ENCODE measurements around the gene IGF2.

IGF2 gene

DNA sequence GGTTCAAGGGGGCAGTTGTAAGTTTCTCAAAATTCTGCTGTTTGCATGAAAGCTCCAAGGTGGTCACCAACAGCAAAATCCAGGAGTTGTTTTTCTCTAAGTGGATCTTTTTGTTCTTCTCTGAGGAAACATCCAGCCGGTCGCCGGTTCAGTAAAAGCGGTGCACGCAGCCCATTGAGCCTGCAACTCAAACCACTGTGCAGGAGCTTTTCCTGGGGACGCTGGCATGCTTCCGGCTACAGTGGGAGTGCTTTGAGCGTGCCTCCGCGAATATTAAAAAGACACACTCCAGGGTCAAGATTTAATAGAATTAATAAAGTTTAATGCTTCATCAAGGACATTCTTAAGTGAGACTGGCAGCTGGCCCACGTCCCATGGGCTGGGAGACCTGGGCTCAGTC is 25.4 kb downstream of the IGF2 start:
- in situ Hi-C loops (cut with MboI; ENCODE audit: low pct_unique_long_range_greater_than_20kb, low sequenced_read_pairs): no loop called here
- no peak for DNase-seq

DNA sequence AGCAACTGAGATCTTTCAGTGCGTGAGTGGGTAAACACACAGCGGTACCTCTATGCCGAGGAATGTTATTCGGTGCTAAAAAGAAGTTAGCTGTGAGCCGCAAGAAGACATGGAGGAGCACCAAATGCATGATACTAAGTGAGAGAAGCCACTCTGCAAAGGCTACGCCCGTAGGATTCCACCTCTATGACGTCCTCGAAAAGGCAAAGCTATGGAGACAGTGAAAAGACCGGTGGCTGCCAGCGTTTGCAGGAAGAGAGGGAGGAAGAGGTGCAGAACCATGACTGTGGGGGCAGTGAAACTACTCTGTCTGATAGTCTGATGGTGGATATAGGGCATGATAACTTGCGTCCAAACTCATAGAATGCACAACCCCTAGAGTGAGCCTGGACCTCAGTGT is 28.7 kb downstream of the IGF2 start:
- DNase-seq: no peak
- in situ Hi-C loops (cut with MboI; ENCODE audit: low pct_unique_long_range_greater_than_20kb, low sequenced_read_pairs): no loop called here

DNA sequence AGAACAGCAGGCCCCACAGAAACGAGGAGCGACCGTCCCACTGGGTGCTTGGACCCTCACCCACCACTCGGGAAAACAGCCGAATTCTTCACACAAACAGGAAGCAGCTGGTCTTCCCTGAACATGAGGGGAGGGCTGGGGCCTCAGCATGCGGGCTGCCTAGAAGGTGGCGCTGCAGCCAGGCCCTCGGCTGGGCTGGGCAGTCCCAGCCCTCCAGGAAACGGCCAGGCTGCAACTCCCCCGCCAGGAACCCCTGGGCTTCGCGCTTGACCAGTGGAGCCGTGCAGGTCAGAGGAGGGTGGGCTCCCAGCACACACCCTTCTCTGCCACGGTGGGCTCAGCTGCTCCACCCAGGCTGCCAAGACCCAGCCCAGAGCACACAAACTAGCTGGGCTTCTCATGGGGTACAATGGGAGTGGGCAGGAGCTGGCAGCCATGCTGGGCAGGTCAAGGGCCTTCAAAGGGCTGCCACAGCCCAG is 29.6 kb downstream of the IGF2 start:
- peak; percentile 41 for DNase-seq
- in situ Hi-C loops (cut with MboI; ENCODE audit: low pct_unique_long_range_greater_than_20kb, low sequenced_read_pairs): no loop called here

DNA sequence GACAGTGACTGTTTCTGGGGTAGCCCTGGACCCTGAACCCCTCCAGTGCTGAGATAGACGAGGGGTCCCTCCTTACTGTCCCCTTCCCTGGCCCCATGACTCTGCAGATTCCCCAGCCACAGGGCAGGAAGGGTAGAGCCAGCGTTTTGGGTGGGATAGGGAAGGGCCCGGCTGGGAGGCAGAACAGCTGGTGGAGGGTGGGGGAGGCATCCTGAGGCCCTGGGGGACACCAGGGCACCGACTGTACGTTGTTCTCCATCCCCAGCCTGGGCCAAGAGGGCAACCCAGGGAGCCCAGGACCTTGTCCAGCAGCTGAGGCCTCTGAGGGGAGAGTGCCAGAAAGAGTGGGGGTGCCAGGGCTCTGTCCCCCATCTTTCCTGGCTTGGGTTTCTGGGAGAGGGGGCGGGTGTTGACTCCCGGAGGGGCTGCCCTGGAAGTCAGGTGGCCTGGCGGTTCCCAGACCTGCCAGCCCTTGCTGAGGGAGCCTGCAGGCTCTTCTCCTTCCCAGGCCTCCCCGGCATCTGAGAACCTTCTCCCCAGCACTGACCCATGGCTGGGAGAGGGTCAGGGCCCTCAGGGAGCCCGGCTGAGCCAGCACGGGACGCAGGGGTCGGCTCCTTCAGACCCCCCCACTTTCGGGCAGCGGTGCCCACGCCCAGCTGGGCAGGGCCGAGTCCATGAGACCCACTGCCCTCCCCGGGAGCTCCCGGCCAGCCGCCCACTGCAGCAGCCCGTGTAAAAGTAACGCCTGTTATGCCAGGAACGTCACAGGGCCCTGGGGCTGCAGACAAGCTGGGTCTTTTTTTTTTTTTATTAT is 30.3 kb downstream of the IGF2 start:
- DNase-seq: no peak
- in situ Hi-C loops (cut with MboI; ENCODE audit: low pct_unique_long_range_greater_than_20kb, low sequenced_read_pairs): no loop called here

DNA sequence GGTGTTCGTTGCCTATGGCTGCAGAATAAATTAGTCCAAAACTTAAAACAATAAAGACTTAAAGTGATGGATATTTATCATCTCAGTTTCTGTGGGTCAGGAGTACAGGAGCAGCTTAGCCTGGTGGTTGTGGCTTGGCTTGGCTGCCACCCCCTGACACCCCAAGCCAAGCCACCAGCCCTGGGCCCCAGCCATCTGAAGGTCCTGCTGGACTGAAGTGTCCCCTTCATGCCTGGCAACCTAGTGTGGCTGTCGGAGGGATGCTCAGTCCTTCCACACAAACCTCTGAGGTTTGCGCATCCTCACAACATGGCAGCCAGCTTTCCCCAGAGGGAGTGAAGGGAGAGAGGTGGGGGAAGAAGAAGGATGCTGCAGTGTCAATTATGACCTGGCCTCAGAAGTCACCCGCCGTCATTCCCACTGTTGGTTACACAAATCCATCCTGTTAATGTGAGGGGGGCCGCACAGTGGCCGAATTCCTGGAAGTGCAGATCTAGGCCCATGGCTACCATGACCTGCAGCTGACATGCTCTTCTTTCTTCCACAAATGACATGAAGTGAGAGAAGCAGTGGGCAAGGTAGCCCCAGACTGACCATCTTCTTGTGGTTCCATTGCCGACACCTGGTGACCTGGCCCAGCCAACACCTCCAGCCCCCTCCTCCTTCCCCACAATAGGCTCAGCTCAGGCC is 31.1 kb downstream of the IGF2 start:
- in situ Hi-C loops (cut with MboI; ENCODE audit: low pct_unique_long_range_greater_than_20kb, low sequenced_read_pairs): no loop called here
- DNase-seq: no peak

DNA sequence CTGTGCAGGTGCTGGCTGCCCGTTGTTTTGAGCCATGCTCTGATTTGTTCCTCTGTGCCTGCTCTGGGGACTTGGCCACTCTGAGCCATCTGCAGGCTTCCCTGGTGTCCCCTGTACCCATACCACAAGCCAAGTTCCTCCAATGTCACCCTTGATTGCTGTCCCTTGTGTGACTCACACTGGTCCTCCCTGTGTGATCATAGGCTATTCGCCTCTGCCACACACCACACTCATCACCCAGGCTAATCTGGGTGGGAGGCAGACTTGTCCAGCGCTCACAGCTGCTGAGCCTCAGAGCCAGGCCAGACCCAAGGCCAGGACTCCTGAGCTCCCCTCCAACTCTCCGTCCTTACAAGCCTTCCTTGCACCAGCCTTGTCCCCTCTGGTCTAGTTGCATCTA is 31.7 kb downstream of the IGF2 start:
- in situ Hi-C loops (cut with MboI; ENCODE audit: low pct_unique_long_range_greater_than_20kb, low sequenced_read_pairs): no loop called here
- no peak for DNase-seq

DNA sequence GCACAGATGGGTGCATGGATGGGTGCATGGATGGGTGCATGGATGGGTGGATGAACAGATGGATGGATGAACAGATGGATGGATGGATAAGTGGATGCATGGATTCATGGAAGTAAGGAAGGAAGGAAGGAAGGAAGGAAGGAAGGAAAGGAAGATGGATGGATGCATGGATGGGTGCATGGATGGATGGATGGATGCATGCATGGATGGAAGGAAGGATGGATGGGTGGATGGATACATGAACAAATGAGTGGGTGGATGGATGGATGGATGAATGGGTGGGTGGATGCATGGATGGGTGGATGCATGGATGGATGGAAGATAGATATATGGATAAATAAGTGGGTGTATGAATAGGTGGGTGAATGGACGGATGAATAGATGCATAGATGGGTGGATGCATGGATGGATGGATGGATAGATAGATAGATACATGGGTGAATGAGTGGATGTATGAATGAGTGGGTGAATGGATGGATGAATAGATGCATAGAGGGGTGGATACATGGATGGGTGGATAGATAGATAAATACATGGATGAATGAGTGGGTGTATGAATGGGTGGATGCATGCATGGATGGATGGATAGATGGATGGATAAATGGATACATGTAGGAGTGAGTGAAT is 32.5 kb downstream of the IGF2 start:
- in situ Hi-C loops (cut with MboI; ENCODE audit: low pct_unique_long_range_greater_than_20kb, low sequenced_read_pairs): no loop called here
- no peak for DNase-seq

DNA sequence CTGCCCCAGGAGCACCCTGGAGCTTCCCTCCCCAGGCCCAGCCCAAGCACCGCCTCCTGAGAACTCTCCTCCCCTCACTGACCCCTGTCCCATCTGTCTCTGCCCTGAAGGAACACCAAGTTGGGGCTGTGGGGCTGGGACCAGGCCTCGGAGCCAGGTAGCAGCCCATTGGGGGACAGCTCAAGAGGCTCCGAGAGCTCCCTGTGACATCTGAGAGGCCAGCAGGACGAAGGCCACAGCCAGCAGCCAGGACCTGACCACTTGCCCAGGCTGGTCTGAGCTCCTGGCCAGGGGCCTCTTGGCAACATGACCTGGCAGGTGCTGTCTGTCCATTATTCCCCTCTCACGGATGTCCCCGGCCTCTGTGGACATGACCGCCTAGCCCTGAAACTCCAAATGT is 33.7 kb downstream of the IGF2 start:
- in situ Hi-C loops (cut with MboI; ENCODE audit: low pct_unique_long_range_greater_than_20kb, low sequenced_read_pairs): no loop called here

DNA sequence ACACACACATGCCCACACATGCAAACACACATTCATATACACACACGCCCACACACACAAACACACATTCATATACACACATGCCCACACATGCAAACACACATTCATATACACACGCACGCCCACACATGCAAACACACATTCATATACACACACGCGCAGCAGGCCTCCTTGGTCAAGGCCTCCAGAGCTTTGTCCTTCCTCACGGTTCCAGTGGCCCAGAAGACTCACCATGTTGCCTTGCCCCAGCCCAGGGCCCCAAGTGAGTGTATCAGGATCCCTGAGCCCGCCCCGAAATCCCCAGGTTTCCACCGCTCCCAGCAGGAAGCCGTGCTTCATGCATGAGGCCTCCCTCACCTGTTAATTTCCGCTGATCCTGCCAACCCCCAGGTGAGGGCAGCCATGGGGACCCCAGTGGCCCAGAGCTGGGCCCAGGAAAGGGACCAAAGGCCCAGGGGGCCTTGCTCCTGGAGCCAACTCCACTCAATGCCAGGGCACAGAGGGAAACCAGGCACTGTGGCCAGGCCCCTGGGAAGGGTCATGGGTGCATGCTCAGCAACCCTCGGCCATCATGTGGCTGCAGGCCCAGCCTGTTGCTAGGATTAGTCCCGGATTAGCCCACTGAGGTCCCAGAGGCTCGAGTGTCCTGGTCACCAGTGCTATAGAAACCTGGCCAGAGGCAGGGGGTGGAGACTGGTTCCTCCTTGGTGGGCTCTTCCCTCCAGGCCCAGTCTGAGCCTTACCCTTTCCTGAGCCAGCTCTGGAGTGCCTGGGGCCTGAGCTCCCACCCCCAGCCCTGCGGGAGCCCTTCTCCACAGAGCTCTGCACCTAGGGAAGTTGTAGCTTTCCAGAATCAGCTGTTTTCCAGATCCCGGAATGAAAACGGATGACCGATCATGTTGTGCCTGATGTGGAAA is 34.4 kb downstream of the IGF2 start:
- DNase-seq: no peak
- in situ Hi-C loops (cut with MboI; ENCODE audit: low pct_unique_long_range_greater_than_20kb, low sequenced_read_pairs): no loop called here

More for the DNA sequence above, 33.7 kb downstream of the IGF2 start:
- DNase-seq: no peak

DNA sequence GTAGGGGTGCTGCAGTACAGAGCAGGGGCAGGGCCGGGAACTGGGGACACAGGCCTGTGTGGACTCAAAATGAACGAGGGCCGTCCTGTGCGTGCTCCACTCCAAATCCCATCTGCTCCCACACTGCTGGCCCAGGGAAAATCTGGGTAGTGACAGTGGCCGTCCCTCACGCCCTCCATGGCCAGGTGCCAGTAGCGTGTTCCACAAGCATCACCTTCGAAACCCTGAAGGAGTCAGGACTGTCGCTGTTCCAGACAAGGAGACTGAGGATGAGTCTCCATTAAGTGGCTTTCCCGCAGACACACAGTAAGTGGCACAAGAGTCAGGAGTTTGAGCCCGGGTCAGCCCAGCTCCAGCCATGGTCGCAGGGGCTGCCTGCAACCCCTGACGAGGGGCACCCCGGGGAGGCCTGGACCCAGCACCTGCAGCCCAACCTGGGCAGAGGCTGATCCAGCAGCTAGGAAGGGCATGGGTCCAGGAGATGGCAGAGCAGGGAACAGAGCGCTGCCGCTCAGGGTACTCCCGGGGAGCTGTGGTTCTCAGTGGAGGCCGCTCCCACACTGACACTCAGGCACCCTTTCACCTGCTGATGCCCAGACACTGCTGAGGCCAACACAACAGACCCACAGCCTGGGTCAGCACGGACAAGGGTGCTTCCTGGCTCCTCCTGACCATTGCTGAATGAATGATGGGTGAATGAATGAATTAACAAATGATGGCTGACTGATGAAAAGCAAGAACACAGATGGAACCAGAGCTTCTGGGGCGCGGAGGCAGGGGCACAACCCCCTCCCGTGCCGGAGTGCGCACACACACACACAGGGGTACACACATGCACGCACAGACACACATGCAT is 35.3 kb downstream of the IGF2 start:
- in situ Hi-C loops (cut with MboI; ENCODE audit: low pct_unique_long_range_greater_than_20kb, low sequenced_read_pairs): no loop called here

DNA sequence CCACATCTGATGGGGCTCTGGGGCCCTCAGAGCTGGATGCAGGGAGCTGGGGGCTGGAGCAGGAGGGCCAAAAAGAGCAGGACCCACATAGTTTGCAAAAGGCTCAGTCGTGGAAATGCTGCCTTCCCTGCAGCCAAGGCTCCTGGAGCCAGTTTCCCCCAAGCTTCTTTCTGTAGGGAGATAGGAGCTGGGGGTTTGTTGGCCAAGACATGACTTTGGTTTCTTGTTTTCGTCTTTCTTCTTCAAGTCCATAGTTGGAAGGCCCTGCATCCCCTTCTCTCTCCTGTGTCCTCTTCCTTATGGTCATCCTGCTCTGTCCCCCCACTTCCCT is 36.3 kb downstream of the IGF2 start:
- no peak for DNase-seq
- in situ Hi-C loops (cut with MboI; ENCODE audit: low pct_unique_long_range_greater_than_20kb, low sequenced_read_pairs): no loop called here

More for the DNA sequence above, 35.3 kb downstream of the IGF2 start:
- DNase-seq: no peak

DNA sequence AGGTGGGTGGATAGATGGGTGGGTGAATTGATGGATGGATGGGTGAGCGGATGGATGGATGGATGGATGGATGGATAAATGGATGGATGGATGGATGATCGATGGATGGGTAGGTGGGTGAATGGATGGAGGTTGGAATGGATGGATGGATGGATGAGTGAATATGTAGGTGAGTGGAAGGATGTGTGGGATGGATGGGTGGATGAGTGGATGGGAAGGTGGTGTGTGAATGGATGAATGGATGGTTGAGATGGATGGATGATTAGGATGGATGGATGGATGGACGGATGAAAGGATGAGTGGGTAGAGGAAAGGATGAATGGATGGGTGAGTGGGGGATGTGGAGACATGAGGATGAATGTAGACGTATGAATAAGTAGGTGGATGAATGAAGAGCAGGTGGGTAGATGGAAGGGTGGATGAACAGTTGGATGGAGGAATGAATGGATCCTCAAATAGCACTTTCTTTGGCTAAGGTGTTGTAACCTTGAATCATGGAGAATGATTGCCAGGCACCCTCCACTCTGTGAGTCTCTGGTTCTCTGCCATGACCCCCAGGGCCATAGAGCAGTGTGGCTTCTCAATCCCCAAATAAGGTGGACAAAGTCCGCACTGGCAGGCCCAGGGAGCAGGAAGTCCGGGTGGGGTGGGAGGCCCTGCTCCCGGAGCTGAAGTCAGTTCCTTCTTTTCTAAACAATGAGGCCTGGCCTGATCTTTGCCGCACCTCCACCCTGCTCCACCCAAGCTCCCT is 36.9 kb downstream of the IGF2 start:
- in situ Hi-C loops (cut with MboI; ENCODE audit: low pct_unique_long_range_greater_than_20kb, low sequenced_read_pairs): no loop called here
- peak; percentile 19 for DNase-seq

DNA sequence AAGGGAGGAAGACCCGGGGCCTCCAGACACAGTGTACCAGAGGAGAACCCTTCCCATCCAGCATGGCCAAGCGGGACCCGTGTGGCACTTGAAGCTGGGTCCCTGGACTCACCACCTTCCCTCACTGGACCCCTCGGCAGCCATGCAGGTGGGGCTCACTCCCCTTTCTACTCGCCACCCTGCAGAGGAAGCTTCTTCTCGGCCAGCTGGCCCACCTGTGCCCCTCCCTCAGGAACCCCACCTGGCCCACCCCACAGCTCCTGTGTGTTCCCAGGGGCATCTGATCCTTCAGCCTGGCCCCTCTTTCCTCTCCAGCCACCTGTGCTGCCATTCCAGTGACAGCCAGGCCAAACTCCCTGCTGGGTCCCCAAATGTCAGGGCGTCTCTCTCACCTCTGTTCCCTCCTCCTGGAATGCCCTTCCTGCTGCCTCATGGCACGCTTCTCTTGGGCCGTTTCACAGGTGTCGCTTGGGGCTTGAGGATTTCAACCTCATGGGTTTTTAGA is 38.0 kb downstream of the IGF2 start:
- in situ Hi-C loops (cut with MboI; ENCODE audit: low pct_unique_long_range_greater_than_20kb, low sequenced_read_pairs): no loop called here
- DNase-seq: no peak

DNA sequence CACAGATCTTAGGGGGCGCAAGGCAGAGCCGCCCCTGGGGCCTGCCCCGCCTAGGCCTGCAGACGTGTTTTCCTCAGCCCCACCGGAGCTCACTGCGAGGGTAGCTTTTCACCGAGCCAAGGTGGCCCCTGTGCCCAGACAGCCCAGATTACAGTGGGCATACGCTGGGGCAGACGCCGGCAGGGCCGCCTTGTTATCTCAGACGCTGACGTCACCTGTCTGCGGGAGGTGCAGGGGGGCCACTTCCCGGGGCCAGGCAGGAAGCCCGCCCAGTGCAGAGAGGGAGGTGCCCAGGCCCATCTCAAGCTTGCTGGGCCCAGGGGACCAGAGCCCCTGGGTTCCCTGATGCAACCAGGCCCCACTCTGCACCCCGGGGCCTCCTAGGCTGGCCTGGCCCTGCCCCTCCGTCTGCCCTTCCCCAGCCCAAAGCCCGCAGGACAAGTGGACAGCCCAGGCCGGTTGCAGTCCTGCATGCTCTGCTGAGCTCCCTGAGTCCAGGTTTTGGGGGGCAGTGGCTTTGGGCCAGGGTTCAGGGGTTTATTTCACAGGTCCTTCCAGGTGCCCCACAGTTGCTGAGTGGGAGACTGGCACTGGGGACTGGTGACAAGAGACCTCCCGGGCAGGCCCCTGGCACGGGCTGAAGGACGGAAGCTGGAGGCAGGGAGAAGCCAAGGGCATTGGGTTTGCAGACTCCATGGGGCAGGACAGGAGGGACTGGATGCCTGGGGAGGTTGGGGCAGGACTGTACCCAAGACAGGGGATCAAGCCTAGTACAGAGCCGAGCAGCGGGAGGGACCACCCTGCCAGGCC is 38.6 kb downstream of the IGF2 start:
- DNase-seq: no peak
- in situ Hi-C loops (cut with MboI; ENCODE audit: low pct_unique_long_range_greater_than_20kb, low sequenced_read_pairs): no loop called here

DNA sequence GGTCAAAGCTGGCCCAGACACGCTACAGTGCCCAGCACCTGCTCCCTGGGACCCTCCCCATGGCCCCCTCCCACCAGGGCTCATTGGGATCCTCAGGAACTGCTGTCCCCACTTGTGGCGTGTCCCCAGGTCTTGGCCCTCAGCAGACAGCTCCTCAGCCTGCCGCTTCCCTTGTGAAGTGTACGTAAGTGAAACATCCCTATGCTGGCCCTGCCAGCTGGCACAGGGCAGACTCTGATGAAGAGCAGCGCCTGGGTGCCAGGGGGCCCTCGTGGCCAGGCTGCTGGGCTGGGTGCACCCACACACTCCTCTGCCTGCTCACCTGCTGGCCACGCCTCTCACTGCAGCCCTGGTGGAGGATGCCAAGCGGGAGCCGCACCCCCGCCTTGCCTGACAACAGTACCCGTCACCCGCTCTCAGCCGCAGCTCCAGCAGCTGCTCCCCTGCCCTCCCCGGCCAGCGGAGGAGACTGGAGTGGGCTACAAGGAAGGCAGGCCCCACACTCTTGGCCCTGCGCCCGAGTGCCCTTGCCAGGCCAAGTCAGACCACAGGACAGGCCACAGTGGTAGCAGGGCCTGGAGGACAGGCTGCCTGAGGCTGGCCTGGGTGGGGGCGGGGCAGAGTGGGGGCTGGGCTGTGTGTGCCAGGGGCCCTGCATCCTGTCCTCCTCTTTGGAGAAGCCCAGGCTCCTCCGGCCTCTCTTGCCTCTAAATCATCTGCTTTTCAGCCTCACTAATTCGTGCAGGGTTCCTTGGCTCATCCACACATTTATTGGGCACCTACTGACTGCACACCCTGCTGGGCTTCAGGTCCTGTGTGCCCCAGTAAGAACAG is 39.5 kb downstream of the IGF2 start:
- DNase-seq: no peak
- in situ Hi-C loops (cut with MboI; ENCODE audit: low pct_unique_long_range_greater_than_20kb, low sequenced_read_pairs): no loop called here

Measured in KBM-7 (cell line).